ENCODE measurements around the gene RAI1. TPM values are rescaled to one million over a fixed set of nuclear protein-coding genes. Genes with fewer than 3 reads are reported as not detected.

RAI1 gene
- total RNA-seq, 1 donor from 2014 or later = 31.1 TPM

DNA sequence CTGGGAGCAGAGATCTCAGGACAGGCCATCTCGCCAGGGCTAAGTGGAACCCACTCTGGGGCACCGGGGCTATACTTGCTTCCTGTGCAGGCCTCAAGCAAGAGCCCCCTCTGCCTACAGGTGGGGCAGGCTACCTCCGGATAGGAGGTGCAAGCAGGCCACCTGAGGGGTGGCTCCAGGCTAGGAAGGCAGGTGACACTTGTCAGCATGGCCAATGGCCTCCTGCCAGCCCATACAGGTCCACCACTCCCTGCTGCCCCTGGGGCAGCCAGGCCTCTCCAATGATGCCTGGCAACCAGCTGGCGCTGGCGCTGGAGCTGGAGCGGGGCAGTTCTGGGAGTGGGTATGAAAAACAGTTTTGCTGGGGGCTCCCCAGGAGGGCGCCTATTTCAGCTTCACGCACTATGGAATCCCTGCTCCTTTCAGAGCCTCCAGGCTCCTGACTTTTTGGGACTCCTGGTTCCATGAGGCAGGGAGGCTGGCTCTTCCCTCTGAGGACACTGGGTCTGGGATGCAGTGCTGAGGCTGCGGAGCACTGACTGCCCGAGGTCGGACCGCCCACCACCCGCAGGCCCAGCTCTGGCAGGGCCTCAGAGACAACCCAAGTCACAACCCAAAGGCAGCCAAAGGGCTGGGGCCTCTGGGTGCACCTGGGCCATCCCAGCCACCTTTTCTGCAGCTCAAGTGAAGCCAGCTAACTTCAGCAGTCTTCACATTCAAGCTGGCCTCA lies 164.0 kb downstream of the RAI1 start:
- TF ChIP-seq, protein P1, sequence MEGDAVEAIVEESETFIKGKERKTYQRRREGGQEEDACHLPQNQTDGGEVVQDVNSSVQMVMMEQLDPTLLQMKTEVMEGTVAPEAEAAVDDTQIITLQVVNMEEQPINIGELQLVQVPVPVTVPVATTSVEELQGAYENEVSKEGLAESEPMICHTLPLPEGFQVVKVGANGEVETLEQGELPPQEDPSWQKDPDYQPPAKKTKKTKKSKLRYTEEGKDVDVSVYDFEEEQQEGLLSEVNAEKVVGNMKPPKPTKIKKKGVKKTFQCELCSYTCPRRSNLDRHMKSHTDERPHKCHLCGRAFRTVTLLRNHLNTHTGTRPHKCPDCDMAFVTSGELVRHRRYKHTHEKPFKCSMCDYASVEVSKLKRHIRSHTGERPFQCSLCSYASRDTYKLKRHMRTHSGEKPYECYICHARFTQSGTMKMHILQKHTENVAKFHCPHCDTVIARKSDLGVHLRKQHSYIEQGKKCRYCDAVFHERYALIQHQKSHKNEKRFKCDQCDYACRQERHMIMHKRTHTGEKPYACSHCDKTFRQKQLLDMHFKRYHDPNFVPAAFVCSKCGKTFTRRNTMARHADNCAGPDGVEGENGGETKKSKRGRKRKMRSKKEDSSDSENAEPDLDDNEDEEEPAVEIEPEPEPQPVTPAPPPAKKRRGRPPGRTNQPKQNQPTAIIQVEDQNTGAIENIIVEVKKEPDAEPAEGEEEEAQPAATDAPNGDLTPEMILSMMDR (IDR thresholded peaks at IDR 0.05) = no peak
- no peak overlapping the region for H3K4me3 ChIP-seq
- H3K4me1 ChIP-seq = peaks cover 74% of the 10 kb centered on the region
- H3K27ac ChIP-seq = no peak overlapping the region
- ATAC-seq (no peak), DNase-seq (no peak)
- intact Hi-C loops (cut with DNase I) = no loop called here
- no peaks in the 10 kb centered on the region for H3K27me3 ChIP-seq (ENCODE audit: low read depth)
- no peaks in the 10 kb centered on the region for H3K9me3 ChIP-seq
- peaks cover 9% of the 10 kb centered on the region for H3K36me3 ChIP-seq

DNA sequence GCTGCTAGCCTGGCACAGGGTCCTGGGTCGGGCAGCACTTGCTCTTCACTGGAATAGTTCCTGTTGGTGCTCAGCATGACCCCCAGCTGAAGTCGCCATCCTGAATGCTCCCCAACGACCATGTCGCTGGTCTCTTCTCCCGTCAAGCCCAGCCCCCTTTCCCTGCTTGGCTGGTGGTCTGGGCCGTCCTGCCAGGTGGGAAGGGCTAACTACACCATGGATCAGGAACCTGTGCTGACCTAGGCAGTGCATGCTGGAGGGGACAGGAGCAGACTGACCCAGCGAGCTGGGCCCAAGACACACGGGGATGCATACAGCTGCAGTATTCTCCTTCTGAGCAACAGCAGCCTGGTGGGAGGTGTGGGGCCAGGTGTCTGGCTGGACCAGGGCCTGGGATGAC lies 164.7 kb downstream of the RAI1 start:
- no peak overlapping the region for H3K4me3 ChIP-seq
- intact Hi-C loops (cut with DNase I) = no loop called here
- no peaks in the 10 kb centered on the region for H3K9me3 ChIP-seq
- TF ChIP-seq, protein P1 (IDR thresholded peaks at IDR 0.05) = no peak
- H3K27me3 ChIP-seq (ENCODE audit: low read depth) = no peaks in the 10 kb centered on the region
- ATAC-seq = no peak
- peaks cover 75% of the 10 kb centered on the region for H3K4me1 ChIP-seq
- DNase-seq = no peak
- no peak overlapping the region for H3K27ac ChIP-seq
- H3K36me3 ChIP-seq = peaks cover 9% of the 10 kb centered on the region

DNA sequence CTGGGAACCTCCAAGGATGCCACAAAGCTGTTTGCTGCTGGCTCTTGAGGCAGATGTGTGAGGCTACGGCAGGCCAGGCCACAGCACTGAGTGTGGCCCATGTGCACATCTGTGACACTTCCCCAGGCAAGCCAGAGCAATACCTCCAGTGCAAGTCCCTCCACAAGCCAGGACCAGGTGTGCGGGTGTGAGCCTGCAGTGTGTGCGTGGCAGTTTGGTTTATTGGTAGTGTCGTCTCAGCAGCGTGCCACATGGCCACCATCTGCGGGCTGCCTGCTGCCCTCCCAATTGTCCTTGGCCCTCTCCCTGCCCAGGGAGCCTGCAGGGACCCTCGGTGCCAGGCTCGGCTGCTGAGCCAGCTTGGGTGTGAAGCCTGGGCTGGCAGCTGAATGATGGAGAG lies 165.4 kb downstream of the RAI1 start:
- H3K36me3 ChIP-seq = peaks cover 9% of the 10 kb centered on the region
- no peak for ATAC-seq
- no peak overlapping the region for H3K27ac ChIP-seq
- intact Hi-C loops (cut with DNase I) = no loop called here
- no peaks in the 10 kb centered on the region for H3K27me3 ChIP-seq (ENCODE audit: low read depth)
- H3K9me3 ChIP-seq = no peaks in the 10 kb centered on the region
- H3K4me3 ChIP-seq = no peak overlapping the region
- TF ChIP-seq, protein P1 (IDR thresholded peaks at IDR 0.05) = no peak
- peaks cover 75% of the 10 kb centered on the region for H3K4me1 ChIP-seq
- no peak for DNase-seq

DNA sequence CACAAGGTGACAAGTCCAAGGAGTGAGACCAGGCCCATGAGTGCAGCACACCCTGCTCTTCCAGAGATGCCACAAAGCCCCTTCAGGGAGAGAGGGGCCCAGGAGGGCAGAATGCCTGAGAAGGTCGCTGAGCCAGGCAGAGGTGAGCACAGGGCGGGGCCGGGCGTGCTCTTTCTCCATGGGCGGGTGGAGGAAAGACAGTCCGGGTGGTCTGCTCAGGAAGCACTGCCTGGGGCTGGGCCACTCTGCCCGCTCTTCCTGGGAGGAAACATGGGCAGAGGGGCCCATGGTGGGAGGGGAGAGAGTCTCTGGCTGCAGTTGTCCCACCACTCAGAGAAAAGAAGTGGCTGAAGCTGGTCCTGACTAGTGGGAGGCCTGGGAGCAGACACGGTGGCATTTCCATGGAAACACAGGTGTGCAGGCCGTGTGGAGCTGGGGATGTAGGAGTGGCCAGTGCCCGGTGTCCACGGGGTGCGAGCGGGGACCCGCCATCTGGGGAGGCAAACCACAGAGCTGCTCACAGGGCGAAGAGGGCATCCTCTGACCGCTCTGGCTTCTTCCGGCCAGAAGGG lies 165.9 kb downstream of the RAI1 start:
- Histone ChIP-seq H3K9me3 (no peaks in the 10 kb centered on the region), H3K27me3 (ENCODE audit: low read depth) (no peaks in the 10 kb centered on the region), H3K36me3 (peaks cover 9% of the 10 kb centered on the region), H3K27ac (peak overlapping the region; percentile 86), H3K4me3 (no peak overlapping the region), H3K4me1 (peaks cover 74% of the 10 kb centered on the region)
- DNase-seq (no peak), ATAC-seq (no peak)
- intact Hi-C loops (cut with DNase I) = no loop called here
- TF ChIP-seq, protein P1 (IDR thresholded peaks at IDR 0.05) = no peak

DNA sequence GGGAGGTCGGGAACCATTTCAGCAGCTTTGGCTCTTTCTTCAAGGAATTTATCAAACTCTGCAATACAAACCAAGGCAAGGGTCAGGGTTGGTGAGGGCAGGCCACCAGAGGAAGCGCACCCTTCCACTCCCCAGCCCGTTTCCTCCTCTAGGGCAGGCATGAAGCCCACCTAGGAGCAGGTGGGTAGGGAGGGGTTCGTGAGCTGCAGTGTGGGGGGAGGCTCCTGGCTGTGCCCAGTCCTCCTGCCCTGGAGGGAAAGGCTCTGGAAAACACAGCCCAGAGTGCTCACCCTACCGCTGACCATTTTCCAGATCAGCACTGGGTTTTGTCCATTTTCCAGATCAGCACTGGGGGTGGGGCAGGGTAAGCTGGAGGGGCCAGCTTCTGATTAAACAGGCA lies 166.5 kb downstream of the RAI1 start:
- Histone ChIP-seq H3K9me3 (no peaks in the 10 kb centered on the region), H3K27ac (peak overlapping the region; percentile 86), H3K4me1 (peaks cover 69% of the 10 kb centered on the region), H3K27me3 (ENCODE audit: low read depth) (no peaks in the 10 kb centered on the region), H3K36me3 (peaks cover 9% of the 10 kb centered on the region), H3K4me3 (no peak overlapping the region)
- TF ChIP-seq, protein P1 (IDR thresholded peaks at IDR 0.05) = no peak
- ATAC-seq = no peak
- no peak for DNase-seq
- intact Hi-C loops (cut with DNase I) = no loop called here
